ENCODE data around the gene TRAPPC1.

The TRAPPC1 gene

GRCh38 chr17:7940034-7940433, 8.3 kb upstream of the TRAPPC1 start:
- FAIRE-seq, result no peak

DNA sequence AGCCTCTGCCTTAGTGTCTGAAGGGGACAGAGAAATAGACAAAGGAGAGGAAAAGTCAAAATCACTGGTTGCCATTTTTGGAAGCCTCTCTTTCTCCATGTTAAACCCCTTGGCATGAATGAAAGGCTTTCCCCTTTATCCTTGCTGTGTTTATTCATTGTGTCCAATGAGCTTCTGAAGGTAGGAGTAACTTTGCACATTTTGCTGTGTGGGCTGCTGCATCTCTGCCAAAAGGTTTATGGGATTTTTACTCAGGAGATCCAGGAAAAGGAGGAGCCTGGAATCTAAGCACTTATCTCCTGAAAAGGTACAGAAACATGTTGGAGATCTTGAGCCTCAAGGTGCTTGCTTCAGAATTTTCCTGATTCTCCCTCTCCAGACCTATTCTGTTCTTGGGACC, 4.1 kb upstream of the TRAPPC1 start:
- FAIRE-seq, result no peak

- no peak for FAIRE-seq
These were observed 1.2 kb upstream of the TRAPPC1 start for GRCh38 chr17:7932949-7933348.

GRCh38 chr17:7932483-7932891, 741 bp upstream of the TRAPPC1 start:
- no peak for FAIRE-seq

DNA sequence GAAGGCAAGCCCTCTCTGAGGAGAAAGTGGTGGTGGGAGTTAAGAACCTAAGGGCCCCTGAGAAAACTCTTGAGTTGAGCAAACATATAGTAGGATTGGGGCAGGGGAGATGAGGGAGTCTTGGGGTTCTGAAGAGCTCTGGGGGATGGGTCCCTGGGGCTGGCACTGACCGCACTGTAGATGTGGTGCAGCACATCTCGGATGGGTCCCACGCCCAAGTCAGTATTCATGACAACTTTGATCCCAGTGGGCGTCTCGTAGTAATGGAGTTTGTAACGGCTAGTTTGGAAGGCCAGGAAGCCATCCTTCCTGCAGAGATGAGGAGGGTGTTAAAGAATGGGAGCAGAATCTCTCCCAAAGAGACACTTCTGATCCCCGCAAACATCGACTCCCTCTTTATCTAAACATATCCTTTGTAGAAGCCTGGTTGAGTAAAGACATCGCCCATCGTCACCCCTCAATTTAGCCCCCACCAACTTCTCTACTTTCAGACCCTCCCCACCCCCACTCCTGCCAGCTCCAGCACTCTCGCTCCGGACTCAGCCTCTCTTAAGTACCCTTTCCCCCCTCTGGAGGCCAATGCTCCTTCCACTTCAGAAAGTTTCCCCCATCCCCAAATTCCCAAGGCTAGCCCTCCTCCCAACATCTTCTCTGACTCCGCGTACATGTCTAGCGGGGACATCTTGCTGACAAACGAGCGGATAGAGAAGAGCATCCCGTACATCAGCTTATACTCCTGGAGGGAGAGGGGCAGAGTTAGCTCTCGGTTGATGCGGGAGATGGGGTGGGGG, 710 bp downstream of the TRAPPC1 start:
- no peak for FAIRE-seq

- no peak for FAIRE-seq
These were observed 2.4 kb downstream of the TRAPPC1 start, which contains the start of gene KCNAB3 for GRCh38 chr17:7929158-7930023. Gene KCNAB3, minus strand, starts transcription at chr17:7929856. Its CDS starts 421 bp downstream, at chr17:7929435.

DNA sequence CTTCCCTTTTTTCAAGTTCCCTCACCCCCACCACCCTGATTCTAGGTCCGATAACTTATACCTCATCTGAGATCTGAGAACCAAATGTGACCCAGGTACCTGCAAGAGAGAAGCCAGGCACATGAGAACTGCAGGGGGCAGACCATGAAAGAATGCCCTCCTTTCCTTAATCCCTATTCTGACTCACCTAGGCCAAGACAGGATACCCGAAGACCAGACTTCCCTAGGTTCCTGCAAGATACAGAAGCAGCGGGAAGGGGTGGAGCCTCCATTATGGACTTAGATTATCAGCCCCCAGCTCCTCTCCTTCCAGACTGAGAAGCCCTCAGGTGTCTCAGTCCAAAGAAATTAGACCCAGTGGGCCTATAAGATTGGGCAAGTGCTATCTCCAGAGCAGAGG, 4.2 kb downstream of the TRAPPC1 start:
- no peak for FAIRE-seq

DNA sequence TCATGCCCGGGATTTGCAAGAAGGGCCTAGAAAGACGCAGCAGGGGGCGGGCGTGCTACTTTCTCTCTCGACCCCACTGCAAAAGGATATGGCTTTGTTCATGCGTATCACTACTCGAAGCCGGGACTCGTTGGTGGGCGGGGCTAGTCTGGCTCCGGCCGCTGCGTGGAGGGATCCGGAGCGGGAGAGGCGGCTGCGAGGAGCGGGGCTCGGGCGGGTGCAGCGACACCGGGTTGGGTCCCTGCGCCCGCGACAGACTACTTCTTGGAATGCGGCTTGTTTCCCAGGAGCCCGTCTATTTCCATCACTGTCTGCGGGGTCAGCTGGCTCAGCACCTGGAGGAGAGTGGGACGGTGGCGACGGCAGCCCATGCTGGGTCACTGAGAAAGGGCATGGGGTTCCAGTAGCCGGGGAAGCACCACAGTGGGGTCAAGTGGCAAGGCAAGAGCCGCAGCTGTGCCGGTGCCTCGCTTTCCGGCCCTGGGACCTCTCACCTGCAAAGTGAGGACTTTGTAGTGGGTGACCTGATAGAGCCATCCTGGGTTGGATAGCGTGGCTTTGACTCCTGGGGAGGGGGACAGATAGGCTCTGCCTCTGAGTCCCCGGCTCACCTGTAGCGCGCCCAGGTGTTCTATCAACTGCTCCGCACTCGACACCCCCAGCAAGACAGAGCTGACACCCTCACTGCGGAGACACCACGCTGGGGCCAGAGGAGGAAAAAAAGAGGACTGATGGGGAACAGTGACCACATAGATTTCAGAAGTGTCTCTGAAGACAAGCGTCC, 8.7 kb downstream of the TRAPPC1 start:
- no peak for FAIRE-seq

- FAIRE-seq, result no peak
These were observed 9.4 kb downstream of the TRAPPC1 start for GRCh38 chr17:7922269-7922844.

DNA sequence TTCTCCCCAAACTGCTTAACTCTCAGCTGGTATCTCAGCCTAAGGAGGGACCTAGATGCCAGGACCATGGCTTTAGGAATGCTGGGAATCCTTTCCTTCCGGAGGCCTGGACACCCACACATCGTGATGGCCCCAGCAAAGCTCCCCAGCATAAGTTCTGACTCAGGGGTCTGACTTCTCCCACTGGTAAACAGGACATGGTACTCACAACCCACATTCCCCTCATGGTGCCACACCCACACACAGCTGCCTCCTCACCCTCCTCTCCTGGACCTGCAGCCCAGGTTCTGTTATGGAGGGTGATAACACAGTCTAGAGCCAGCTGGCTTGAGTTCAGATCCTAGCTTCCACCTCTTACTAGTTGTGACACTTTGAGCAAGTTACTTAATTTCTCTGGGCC, 14.9 kb downstream of the TRAPPC1 start:
- FAIRE-seq, result no peak

DNA sequence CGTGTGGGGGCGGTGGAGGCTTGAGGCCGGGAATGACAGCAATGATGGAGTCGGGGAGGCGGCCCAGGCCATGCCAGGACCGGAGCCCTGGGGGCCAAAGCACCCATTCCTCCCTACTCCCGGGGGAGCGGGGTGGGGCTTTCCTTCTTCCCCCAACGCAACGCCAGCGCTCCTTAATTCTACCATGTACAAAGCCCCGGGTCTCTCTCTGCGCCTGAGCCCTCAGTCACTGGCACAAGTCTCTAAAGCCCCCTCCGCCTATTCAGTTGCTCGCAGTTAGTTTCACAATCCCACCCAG, 15.4 kb downstream of the TRAPPC1 start:
- FAIRE-seq, result no peak

- FAIRE-seq, result no peak
These were observed 15.9 kb downstream of the TRAPPC1 start, which contains the start of gene RNF227 for GRCh38 chr17:7915611-7916384. Gene RNF227, minus strand, starts transcription at chr17:7916289. Its CDS starts 94 bp downstream, at chr17:7916195.

DNA sequence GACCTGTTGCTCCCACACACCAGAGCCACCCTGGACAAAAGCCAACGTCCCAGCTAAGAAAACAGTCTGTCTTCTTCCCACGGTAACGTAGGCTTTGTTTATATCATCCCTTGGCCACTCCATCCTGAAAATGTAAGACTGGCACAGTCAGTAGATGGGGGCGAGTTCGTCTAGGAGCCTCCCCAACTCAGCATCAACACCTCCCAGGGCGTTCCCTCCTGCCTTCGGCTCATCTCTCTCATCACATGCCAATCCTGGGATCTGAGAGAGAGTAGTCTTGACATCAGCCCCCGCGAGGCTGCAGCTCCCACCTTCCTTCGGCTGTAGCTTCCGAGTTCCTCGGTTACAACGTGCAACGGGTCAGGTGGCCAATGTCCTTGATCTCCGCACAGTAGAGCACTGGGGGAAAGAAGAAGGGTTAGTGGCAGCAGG, 16.6 kb downstream of the TRAPPC1 start:
- no peak for FAIRE-seq

DNA sequence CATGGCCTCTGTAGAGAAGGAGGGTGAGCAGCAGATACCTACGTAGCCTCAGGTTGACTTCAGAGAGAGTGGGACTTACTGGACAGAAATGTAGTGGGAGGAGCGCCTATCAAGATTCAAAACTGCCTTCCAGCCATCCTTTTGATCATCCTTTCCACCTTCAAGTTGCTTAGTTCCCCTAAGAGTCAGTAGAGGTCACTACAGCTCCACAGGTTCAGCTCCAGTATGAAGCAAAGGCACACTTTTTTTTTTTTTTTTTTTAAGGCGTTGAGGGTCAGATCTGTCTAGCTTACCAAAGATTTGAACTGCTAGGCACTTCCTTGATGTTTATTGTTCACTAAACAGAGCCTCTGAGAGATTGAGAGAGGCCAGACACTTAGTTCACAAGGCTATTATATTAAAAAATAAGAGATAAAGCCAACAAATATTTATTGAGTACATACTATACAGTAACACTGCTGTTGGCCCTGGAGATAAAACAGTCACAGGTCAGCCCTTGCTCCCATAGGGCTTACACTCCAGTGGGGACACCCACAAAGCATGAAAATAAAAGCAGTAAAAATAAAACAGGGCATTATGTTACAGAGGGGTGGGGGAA, 18.7 kb downstream of the TRAPPC1 start:
- no peak for FAIRE-seq

DNA sequence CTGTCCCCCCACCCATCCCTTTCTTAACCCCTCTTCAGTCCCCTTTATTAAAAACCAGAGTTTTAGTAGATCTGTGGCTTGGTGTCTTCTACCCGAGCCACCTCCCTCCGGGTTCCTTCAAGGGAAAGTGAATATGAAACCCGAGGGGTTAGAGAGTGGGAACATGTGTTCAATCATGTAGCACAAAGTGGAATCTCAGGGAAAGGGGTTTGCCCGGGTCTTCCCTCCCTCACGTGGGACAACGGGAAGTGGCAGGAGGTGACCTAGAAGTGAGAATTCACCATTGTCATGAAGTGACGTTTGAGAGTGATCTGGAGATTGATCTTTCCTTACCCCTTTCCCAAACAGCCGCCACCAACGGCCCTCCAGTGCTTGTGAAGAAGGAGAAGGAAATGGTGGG, 20.6 kb downstream of the TRAPPC1 start:
- no peak for FAIRE-seq

- no peak for FAIRE-seq
These were observed 21.0 kb downstream of the TRAPPC1 start for GRCh38 chr17:7910711-7911110.

DNA sequence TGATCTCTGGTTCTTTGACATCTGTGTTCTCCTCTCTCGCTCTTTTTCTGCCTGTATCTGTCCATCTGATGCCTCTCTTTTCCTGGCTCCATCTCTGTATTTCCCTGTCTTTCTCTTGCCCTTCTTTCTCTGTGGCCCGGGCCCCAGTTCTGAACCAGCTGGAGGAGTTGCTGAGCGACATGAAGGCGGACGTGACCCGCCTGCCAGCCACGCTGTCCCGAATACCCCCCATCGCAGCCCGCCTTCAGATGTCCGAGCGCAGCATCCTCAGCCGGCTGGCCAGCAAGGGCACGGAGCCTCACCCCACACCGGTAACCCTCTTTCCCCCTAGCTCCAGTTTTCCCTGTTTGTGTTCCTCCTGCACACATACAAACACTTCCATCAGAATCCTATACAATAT, 21.5 kb downstream of the TRAPPC1 start:
- no peak for FAIRE-seq

DNA sequence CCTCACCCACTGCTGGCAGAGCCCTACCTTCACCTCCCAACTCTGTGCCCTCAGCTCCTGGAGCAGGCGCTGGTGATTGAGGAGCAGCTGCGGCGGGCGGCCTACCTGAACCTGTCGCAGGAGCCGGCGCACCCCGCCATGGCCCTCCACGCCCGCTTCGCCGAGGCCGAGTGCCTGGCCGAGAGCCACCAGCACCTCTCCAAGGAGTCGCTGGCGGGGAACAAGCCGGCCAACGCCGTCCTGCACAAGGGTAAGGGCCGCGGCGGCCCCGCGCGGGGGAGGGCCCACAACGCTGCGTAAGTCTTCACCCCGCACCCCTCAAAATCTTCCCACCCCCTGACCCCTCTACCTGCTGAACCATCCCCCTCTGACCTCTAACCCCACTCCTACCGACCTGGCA, 22.7 kb downstream of the TRAPPC1 start:
- no peak for FAIRE-seq

- no peak for FAIRE-seq
These were observed 28.3 kb downstream of the TRAPPC1 start for GRCh38 chr17:7903154-7904103.

DNA sequence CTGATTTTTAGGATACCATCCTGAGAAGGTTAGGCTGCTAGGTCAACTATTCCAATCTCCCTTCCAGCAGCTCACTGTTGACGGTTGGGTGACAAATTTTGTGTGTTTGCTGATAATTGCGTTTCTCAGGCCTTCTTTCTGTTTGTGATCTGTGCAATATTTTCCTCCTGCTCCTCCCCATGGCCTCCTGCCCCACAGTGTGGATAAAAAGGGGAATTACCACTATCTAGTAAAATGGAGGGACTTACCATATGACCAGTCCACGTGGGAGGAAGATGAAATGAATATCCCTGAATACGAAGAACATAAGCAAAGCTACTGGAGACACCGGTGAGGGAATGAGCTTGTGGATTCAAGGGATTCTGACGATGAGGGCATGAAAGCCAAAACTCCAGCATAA, 34.0 kb downstream of the TRAPPC1 start:
- FAIRE-seq, result no peak

Measured in colon (tissue), 2 donors.